Tibial artery (tissue), 4 donors: ENCODE results near the gene SLC5A7.

Experiments used
- DNase-seq, 2 donors: peaks; one replicate each; pipeline ENCODE4 v3.0.0-alpha.2; 2019
- H3K27ac ChIP-seq, 2 donors: fragments of 200-600 bp; sonication (generic) in 1 of 2; 1 replicate in 1 of 2; 2 replicates in 1 of 2; pipeline ENCODE4 v1.5.1; 2018 to 2019; ENCODE audit warnings: mild to moderate bottlenecking in 1 of 2
- H3K27me3 ChIP-seq, 2 donors: fragments of 200-600 bp; sonication (generic) in 1 of 2; one replicate each; pipeline versions ENCODE4 v1.5.1 to v1.6.0; 2016 to 2019
- H3K36me3 ChIP-seq, 3 donors: fragments of 200-600 bp; sonication (generic) in 2 of 3; one replicate each; pipeline ENCODE4 v1.5.1; 2016 to 2019; ENCODE audit warnings: mild to moderate bottlenecking in 2 of 3
- H3K4me1 ChIP-seq, 4 donors: fragments of 200-600 bp; sonication (generic) in 2 of 4; 1 replicate in 3 of 4; 2 replicates in 1 of 4; pipeline ENCODE4 v1.5.1; 2016 to 2019
- H3K4me3 ChIP-seq, 2 donors: fragments of 200-600 bp; sonication (generic) in 1 of 2; 1 replicate in 1 of 2; 2 replicates in 1 of 2; pipeline ENCODE4 v1.5.1; 2018 to 2019; ENCODE audit warnings: mild to moderate bottlenecking in 2 of 2
- H3K9me3 ChIP-seq, 3 donors: fragments of 200-600 bp; sonication (generic) in 1 of 3; one replicate each; pipeline ENCODE4 v1.5.1; 2016 to 2019
- intact Hi-C: fragments of 100-400 bp; cut with DNase I; formaldehyde crosslinking; loops from one replicate; pipeline ENCODE4 v1.15.0; 2023; ENCODE audit warnings: low total_unique reads
- TF ChIP-seq, protein P1 (sequence below), 2 experiments: fragments of 200-600 bp in 1 of 2; fragments of 450-650 bp in 1 of 2; IDR thresholded peaks; one replicate each; pipeline ENCODE4 v1.5.1; 2017 to 2019; ENCODE audit warnings: antibody characterized with exemption in 2 of 2, mild to moderate bottlenecking in 1 of 2, moderate library complexity in 1 of 2

The SLC5A7 gene

DNA sequence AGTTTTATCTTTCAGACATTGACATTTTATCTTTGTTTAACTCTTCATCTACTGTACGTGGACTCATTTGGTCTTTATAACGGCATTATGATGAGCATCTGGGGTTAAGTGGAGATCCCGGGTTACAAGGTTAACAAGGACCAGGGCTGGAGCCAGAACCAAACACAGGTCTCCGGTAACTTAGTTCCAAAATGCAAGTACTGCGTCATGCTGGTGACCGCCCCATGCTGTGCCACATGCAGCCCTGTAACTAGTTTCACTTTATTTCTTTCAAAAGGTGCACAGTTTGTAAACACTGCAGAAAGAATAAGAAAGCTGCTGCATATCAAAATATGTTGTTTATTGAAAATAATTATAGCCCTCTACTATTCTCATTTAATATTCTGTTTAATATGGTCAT, 3.1 kb downstream of the SLC5A7 start:
- TF ChIP-seq, protein P1, sequence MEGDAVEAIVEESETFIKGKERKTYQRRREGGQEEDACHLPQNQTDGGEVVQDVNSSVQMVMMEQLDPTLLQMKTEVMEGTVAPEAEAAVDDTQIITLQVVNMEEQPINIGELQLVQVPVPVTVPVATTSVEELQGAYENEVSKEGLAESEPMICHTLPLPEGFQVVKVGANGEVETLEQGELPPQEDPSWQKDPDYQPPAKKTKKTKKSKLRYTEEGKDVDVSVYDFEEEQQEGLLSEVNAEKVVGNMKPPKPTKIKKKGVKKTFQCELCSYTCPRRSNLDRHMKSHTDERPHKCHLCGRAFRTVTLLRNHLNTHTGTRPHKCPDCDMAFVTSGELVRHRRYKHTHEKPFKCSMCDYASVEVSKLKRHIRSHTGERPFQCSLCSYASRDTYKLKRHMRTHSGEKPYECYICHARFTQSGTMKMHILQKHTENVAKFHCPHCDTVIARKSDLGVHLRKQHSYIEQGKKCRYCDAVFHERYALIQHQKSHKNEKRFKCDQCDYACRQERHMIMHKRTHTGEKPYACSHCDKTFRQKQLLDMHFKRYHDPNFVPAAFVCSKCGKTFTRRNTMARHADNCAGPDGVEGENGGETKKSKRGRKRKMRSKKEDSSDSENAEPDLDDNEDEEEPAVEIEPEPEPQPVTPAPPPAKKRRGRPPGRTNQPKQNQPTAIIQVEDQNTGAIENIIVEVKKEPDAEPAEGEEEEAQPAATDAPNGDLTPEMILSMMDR (IDR thresholded peaks at IDR 0.05), result no peak
- intact Hi-C loops, result no loop called here
- H3K27ac ChIP-seq, result no peak overlapping the region
- no peaks in the 10 kb centered on the region for H3K36me3 ChIP-seq
- DNase-seq, result no peak
- no peak overlapping the region for H3K4me3 ChIP-seq
- peaks cover 0 to 12% of the 10 kb centered on the region in 2 donors for H3K27me3 ChIP-seq
- H3K4me1 ChIP-seq, result peaks cover 0 to 18% (median 6%) of the 10 kb centered on the region in 4 donors
- no peaks in the 10 kb centered on the region for H3K9me3 ChIP-seq

DNA sequence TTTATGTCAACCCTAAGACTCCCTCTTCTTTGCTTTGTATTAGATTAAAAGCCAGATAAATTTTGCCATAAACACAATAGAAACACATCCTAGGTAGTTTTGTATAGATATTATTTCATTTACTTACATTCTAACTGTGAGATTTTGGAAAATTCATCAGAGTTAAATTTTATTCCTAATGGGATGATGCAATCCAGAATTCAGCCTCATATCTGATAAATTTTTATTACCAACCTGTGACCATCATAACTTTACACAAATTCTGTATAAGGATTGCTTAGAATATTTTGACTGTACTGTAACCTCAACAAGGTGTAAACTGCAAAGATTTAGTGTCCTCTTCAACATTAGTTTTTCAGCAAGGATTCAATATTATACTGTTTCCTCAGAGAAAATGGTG, 4.4 kb downstream of the SLC5A7 start:
- Histone ChIP-seq H3K9me3 (no peaks in the 10 kb centered on the region), H3K36me3 (no peaks in the 10 kb centered on the region), H3K27ac (no peak overlapping the region), H3K4me1 (peaks cover 0 to 18% (median 6%) of the 10 kb centered on the region in 4 donors), H3K4me3 (no peak overlapping the region), H3K27me3 (peaks cover 0 to 12% of the 10 kb centered on the region in 2 donors)
- TF ChIP-seq, protein P1 (IDR thresholded peaks at IDR 0.05), result no peak
- DNase-seq, result no peak
- intact Hi-C loops, result no loop called here

DNA sequence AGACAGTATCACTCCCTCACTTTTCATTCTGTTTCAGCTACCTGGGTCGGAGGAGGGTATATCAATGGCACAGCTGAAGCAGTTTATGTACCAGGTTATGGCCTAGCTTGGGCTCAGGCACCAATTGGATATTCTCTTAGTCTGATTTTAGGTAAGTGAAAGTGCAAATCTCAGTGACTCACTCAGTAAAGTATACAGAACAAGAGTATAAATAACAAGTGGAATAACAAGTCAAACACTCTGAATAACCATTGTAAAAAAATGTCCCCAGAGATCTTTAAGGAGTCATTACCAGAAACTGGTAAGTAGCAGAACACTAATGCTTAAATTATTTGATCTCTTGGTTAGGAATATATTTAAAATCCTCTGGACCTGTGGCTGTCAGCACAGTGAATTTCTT, 5.7 kb downstream of the SLC5A7 start:
- no peaks in the 10 kb centered on the region for H3K36me3 ChIP-seq
- no peak for DNase-seq
- no peak overlapping the region for H3K4me3 ChIP-seq
- intact Hi-C loops, result no loop called here
- no peaks in the 10 kb centered on the region for H3K27me3 ChIP-seq
- peaks cover 0 to 12% (median 0%) of the 10 kb centered on the region in 4 donors for H3K4me1 ChIP-seq
- H3K27ac ChIP-seq, result no peak overlapping the region
- H3K9me3 ChIP-seq, result no peaks in the 10 kb centered on the region
- TF ChIP-seq, protein P1 (IDR thresholded peaks at IDR 0.05), result no peak

DNA sequence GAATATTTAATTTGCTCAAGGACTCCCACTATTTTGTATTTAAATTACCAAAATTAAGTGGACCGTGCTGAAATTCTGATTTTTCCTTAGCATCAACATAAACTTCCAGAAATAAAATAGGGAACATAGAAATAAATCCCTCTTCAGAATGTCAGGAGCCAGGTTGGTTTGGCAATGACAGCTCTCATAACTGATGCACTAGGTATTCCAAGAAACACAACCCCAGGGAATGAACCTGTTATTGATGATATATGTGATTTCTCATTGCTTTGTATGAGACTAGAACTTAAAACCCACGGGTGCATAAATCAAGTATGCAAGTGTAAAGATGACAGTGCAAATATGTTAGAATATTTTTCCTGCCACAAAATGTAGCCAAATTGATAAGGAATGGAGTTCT, 12.8 kb downstream of the SLC5A7 start:
- TF ChIP-seq, protein P1 (IDR thresholded peaks at IDR 0.05), result no peak
- no peaks in the 10 kb centered on the region for H3K4me1 ChIP-seq
- DNase-seq, result no peak
- intact Hi-C loops, result no loop called here
- no peaks in the 10 kb centered on the region for H3K27me3 ChIP-seq
- no peaks in the 10 kb centered on the region for H3K9me3 ChIP-seq
- H3K4me3 ChIP-seq, result no peak overlapping the region
- no peak overlapping the region for H3K27ac ChIP-seq
- H3K36me3 ChIP-seq, result no peaks in the 10 kb centered on the region

DNA sequence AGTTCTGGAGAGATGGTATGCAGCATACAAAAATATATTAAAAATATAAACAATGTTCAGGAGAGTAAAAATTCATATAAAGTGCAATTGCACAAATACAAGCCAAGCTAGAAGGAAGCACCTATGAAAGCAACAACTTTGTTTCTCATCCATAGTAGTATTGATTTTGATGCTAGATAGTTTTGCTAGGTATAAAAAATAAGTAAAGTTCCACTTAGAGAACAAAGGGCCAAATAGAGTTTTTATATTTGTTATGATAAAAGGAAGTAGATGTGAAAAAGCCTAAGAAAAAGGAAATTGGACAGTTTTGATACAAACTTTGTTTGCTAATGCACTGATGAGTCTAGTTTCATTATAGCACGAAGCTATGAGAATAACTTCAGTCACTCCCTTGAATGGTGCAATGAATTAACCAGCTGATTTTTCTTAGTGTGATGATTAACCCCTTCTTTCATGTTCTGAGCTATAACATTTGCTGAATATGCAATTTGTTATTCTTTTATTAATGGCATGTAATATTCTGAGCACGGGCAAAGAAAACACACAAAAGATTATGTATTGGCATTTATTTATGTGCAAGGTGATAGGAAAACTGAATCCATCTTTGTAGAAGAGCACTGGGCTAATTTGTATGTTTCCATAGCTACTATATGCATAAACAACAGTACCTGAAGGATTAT, 24.7 kb downstream of the SLC5A7 start:
- peaks cover 0 to 10% (median 5%) of the 10 kb centered on the region in 3 donors for H3K9me3 ChIP-seq
- intact Hi-C loops, result no loop called here
- H3K4me1 ChIP-seq, result no peaks in the 10 kb centered on the region
- H3K27ac ChIP-seq, result no peak overlapping the region
- H3K36me3 ChIP-seq, result no peaks in the 10 kb centered on the region
- TF ChIP-seq, protein P1 (IDR thresholded peaks at IDR 0.05), result no peak
- H3K27me3 ChIP-seq, result no peaks in the 10 kb centered on the region
- DNase-seq, result no peak
- no peak overlapping the region for H3K4me3 ChIP-seq
